A549 (cell line): Measurements from ENCODE around the gene PSPN. TPM values are rescaled to one million over a fixed set of nuclear protein-coding genes. Genes with fewer than 3 reads are reported as not detected.

ENCODE experiments used
- ATAC-seq, 2 experiments: fragments of 200-7000 bp in 1 of 2; fragments of >200 bp in 1 of 2; cut with Nextera tagmentation in 1 of 2; cut with Tn5 transposase in 1 of 2; 3 replicates each; pipeline versions ENCODE4 v1.8.0 to v1.9.1; 2018 to 2020; ENCODE audit warnings: mild to moderate bottlenecking in 1 of 2, moderate library complexity in 1 of 2
- CTCF ChIA-PET: fragments of 300-600 bp; sonication (Branson Sonifier 250); formaldehyde crosslinking; extraction: SDS; loops from one replicate; lab custom pipeline; 2021; ENCODE audit warnings: antibody characterized with exemption, inconsistent platforms; lab: Yijun Ruan, JAX
- POLR2A ChIA-PET: fragments of 350-600 bp; formaldehyde crosslinking; extraction: SDS; loops from one replicate; lab custom pipeline; 2021; ENCODE audit warnings: antibody characterized with exemption, inconsistent platforms; lab: Yijun Ruan, JAX
- DNase-seq, 2 experiments: peaks; one replicate each; pipeline versions ENCODE4 v3.0.0 to v3.0.0-alpha.2; 2011 to 2016; ENCODE audit warnings: low read depth in 1 of 2, low spot score in 1 of 2
- FAIRE-seq: peaks from 2 replicates; lab custom pipeline; 2011; peaks lifted over from hg19 to GRCh38; lab: Jason Lieb, UNC
- H3K27ac ChIP-seq, 2 experiments: fragments of >200 bp; sonication (Bioruptor Twin); formaldehyde crosslinking; 3 replicates each; pipeline ENCODE4 v1.5.1; 2016 to 2017
- H3K4me1 ChIP-seq: fragments of >200 bp; sonication (Bioruptor Twin); formaldehyde crosslinking; 3 replicates; pipeline ENCODE4 v1.6.1; 2016
- H3K4me2 ChIP-seq: fragments of >200 bp; sonication (Bioruptor Twin); formaldehyde crosslinking; 3 replicates; pipeline ENCODE4 v1.6.1; 2016
- H3K4me3 ChIP-seq: fragments of >200 bp; sonication (Bioruptor Twin); formaldehyde crosslinking; 3 replicates; pipeline ENCODE4 v1.5.1; 2016
- H3K9me3 ChIP-seq: fragments of >200 bp; sonication (Bioruptor Twin); formaldehyde crosslinking; 3 replicates; pipeline ENCODE4 v1.6.1; 2016
- CEBPB ChIP-seq, 2 experiments: fragments of >200 bp in 1 of 2; sonication (Bioruptor Twin) in 1 of 2; formaldehyde crosslinking in 1 of 2; IDR thresholded peaks; 2 replicates each; pipeline ENCODE4 v1.6.1; 2012 to 2016
- EP300 ChIP-seq, 2 experiments: fragments of >200 bp; sonication (Bioruptor Twin); formaldehyde crosslinking; IDR thresholded peaks; 2 replicates in 1 of 2; 3 replicates in 1 of 2; pipeline ENCODE4 v1.6.1; 2016 to 2017
- FOSB ChIP-seq: fragments of 250-450 bp; sonication (Bioruptor Pico); IDR thresholded peaks from 2 replicates; pipeline ENCODE4 v1.5.0; 2020; ENCODE audit warnings: mild to moderate bottlenecking, moderate library complexity
- FOSL2 ChIP-seq, 2 experiments: fragments of 450-650 bp in 1 of 2; fragments of >200 bp in 1 of 2; sonication (Bioruptor Twin) in 1 of 2; formaldehyde crosslinking; IDR thresholded peaks; 2 replicates each; pipeline versions ENCODE4 v1.5.0 to v1.6.1; 2016 to 2020; ENCODE audit warnings: mild to moderate bottlenecking in 1 of 2, moderate library complexity in 1 of 2
- GATA3 ChIP-seq: IDR thresholded peaks from 2 replicates; pipeline ENCODE4 v1.6.1; 2012; ENCODE audit warnings: borderline replicate concordance
- HOXA7 ChIP-seq: fragments of 250-450 bp; sonication (Bioruptor Pico); IDR thresholded peaks from 2 replicates; pipeline ENCODE4 v1.5.0; 2020; ENCODE audit warnings: mild to moderate bottlenecking, moderate library complexity
- HOXB13 ChIP-seq: fragments of 250-450 bp; sonication (Bioruptor Pico); IDR thresholded peaks from 2 replicates; pipeline ENCODE4 v1.5.0; 2020; ENCODE audit warnings: low read depth, mild to moderate bottlenecking, moderate library complexity
- HOXB5 ChIP-seq: fragments of 250-450 bp; sonication (Bioruptor Pico); IDR thresholded peaks from 2 replicates; pipeline ENCODE4 v1.5.0; 2020; ENCODE audit warnings: mild to moderate bottlenecking, moderate library complexity
- MAFK ChIP-seq: fragments of 450-650 bp; IDR thresholded peaks from 2 replicates; pipeline ENCODE4 v1.6.1; 2014; ENCODE audit not compliant: partially characterized antibody
- NPAS2 ChIP-seq: fragments of 250-450 bp; sonication (Bioruptor Pico); IDR thresholded peaks from 2 replicates; pipeline ENCODE4 v1.8.0; 2022; ENCODE audit warnings: mild to moderate bottlenecking, moderate library complexity, borderline replicate concordance
- NR3C1 ChIP-seq: fragments of >200 bp; sonication (Bioruptor Twin); formaldehyde crosslinking; IDR thresholded peaks from 3 replicates; pipeline ENCODE4 v1.6.1; 2017
- PHF8 ChIP-seq: fragments of 200-600 bp; sonication (generic); IDR thresholded peaks from 2 replicates; pipeline ENCODE4 v1.6.1; 2016; ENCODE audit warnings: low read depth, mild to moderate bottlenecking, antibody characterized with exemption, moderate library complexity, borderline replicate concordance
- RARB ChIP-seq: fragments of 250-450 bp; sonication (Bioruptor Pico); IDR thresholded peaks from 2 replicates; pipeline ENCODE4 v1.8.0; 2021; ENCODE audit warnings: mild to moderate bottlenecking, moderate library complexity
- RCOR1 ChIP-seq: fragments of 150-350 bp; IDR thresholded peaks from 2 replicates; pipeline ENCODE4 v1.6.1; 2014; ENCODE audit warnings: antibody characterized with exemption, low read length, low read depth
- TFCP2L1 ChIP-seq: fragments of 250-450 bp; sonication (Bioruptor Pico); IDR thresholded peaks from 2 replicates; pipeline ENCODE4 v1.5.0; 2021; ENCODE audit warnings: mild to moderate bottlenecking
- ZFP36 ChIP-seq: fragments of 450-650 bp; IDR thresholded peaks from 2 replicates; pipeline ENCODE4 v1.6.1; 2014; ENCODE audit warnings: borderline replicate concordance; ENCODE audit not compliant: partially characterized antibody
- WGBS: methylation state at CpG from one replicate; pipeline ENCODE4 v1.1.6; 2017; ENCODE audit errors: missing lambda C conversion rate; 5-methylcytosine and 5-hydroxymethylcytosine counted together
- polyA plus RNA-seq, 4 experiments: library from polyadenylated mRNA; depleted of rRNA in 3 of 4; stranded (reverse); fragments of >200 nt; fragmentation: RNase III in 1 of 4; extraction: RNeasy Plus Mini Kit Qiagen cat#74134 plus additional on column Dnase treatment in 1 of 4; gene quantifications; 2 replicates in 3 of 4; 3 replicates in 1 of 4; pipeline ENCODE4 v1.2.3, GENCODE V29; 2011 to 2017
- TF ChIP-seq, protein P1 (sequence below): IDR thresholded peaks from 2 replicates; pipeline ENCODE4 v1.6.1; 2012; ENCODE audit warnings: low read depth, borderline replicate concordance
- TF ChIP-seq, protein P2 (sequence below): fragments of >200 bp; sonication (Bioruptor Twin); formaldehyde crosslinking; IDR thresholded peaks from 3 replicates; pipeline ENCODE4 v1.6.1; 2016
- TF ChIP-seq, protein P3 (sequence below): fragments of 450-650 bp; IDR thresholded peaks from 2 replicates; pipeline ENCODE4 v1.6.1; 2014; ENCODE audit warnings: antibody characterized with exemption
- TF ChIP-seq, protein P4 (sequence below): IDR thresholded peaks from 2 replicates; pipeline ENCODE4 v1.6.1; 2012

PSPN gene
- polyA plus RNA-seq, 2 of the 4 experiments (the other 2 are of a cell fraction), result 0.34 to 0.71 TPM

DNA sequence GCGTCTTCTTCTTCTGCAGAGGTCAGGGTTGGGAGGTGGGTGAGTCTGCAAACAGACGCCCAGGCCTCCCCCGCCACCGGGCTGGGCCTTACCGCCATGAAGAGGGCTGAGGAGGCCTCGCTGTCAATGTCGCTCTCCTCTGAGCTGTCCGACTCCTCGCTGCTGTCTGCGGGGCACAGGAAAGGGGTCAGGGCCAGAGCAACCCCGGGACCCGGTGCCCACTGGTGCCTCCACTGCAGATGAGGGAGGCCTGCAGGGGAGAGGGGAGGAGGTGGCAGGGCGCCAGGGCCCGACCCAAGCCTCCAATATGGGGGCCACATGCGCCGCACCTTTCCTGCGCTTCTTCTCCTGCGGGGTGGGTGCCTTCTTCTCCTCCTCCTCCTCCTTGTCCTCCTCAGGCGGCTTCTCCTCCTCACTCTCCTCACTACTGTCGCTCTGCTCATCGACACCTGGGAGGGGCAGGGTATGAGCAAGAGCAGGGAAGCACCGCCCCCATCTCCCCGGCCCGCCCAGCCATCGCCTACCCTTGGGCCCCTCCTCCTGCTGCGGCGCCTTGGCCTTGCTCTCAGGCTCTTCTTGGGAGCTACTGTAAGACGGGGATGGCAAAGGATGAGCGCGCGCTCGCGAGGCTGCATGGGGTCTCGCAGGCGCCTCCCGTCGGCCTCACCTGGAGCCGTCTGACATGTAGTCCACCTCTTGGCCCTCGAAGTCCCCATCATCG is 5.5 kb upstream of the PSPN start (continued):
- TF ChIP-seq, protein P1, sequence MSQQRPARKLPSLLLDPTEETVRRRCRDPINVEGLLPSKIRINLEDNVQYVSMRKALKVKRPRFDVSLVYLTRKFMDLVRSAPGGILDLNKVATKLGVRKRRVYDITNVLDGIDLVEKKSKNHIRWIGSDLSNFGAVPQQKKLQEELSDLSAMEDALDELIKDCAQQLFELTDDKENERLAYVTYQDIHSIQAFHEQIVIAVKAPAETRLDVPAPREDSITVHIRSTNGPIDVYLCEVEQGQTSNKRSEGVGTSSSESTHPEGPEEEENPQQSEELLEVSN, result no peak

DNA sequence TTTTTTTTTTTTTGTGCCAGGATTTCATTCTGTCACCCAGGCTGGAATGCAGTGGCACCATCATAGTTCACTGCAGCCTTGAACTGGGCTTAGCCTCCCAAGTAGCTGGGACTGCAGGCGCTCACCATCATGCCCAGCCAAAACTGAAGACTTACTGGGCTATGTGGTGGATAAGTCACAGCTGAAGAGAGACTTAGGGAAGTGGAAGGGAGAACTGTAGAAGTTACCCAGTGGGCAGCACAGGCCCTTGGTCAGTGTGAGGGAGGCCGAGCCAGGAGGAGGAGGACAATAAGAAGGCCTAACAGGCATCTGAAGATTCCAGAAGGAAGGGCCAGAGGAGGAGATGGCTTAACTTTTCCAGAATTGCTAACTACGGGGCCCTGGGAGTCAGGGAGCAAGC is 4.0 kb upstream of the PSPN start:
- ChIA-PET CTCF (interaction anchor here (0.5 to 1.4 kb wide), 2 partner anchors 19 to 32 kb away, joined by 4 read pairs; no protein-coding TSS in a partner anchor), POLR2A (no interaction called here)
- Histone ChIP-seq H3K4me1 (no peaks in the 10 kb centered on the region), H3K27ac (no peak overlapping the region), H3K4me3 (no peak overlapping the region), H3K9me3 (no peaks in the 10 kb centered on the region), H3K4me2 (no peak overlapping the region)
- WGBS, result 97% methylated on average over 3 of the region's 3 CpGs
- no peak for ATAC-seq
- DNase-seq, result no peak
- TF ChIP-seq ZFP36 (no peak), CEBPB (IDR thresholded peaks at IDR 0.05) (no peak), HOXB5 (CRISPR knock-in tag) (no peak), RARB (no peak), NPAS2 (CRISPR knock-in tag) (no peak), HOXA7 (CRISPR knock-in tag) (no peak), HOXB13 (no peak), NR3C1 (no peak), FOSB (no peak), GATA3 (no peak), PHF8 (no peak)
- TF ChIP-seq, protein P2, sequence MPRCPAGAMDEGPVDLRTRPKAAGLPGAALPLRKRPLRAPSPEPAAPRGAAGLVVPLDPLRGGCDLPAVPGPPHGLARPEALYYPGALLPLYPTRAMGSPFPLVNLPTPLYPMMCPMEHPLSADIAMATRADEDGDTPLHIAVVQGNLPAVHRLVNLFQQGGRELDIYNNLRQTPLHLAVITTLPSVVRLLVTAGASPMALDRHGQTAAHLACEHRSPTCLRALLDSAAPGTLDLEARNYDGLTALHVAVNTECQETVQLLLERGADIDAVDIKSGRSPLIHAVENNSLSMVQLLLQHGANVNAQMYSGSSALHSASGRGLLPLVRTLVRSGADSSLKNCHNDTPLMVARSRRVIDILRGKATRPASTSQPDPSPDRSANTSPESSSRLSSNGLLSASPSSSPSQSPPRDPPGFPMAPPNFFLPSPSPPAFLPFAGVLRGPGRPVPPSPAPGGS, result no peak
- no peak for FAIRE-seq

DNA sequence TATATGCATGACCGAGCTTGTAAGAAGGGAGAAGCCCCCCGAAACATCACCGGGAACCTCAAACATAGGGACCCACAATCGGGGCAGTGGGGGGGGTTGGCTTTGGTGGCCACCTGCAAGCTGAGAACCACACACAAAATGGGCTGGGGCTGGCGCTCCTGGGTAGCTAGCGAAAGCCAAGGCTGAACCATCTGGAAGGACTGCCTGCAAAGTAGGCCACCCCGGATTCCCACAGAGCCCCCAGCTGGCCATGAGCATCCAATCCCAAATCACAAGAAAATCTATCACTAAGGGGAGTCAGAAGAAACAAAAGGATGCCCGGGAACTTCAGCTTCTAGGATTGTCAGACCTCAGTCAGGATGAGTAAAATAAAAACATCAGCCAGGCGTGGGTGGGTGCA is 2.8 kb upstream of the PSPN start:
- DNase-seq, result no peak
- Histone ChIP-seq H3K9me3 (no peaks in the 10 kb centered on the region), H3K27ac (no peak overlapping the region), H3K4me3 (no peak overlapping the region), H3K4me1 (peaks cover 7% of the 10 kb centered on the region; the same call in 2 of the 3 replicates), H3K4me2 (no peak overlapping the region)
- TF ChIP-seq HOXB13, result no peak
- TF ChIP-seq, protein P3, sequence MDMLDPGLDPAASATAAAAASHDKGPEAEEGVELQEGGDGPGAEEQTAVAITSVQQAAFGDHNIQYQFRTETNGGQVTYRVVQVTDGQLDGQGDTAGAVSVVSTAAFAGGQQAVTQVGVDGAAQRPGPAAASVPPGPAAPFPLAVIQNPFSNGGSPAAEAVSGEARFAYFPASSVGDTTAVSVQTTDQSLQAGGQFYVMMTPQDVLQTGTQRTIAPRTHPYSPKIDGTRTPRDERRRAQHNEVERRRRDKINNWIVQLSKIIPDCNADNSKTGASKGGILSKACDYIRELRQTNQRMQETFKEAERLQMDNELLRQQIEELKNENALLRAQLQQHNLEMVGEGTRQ, result no peak
- WGBS, result 94% methylated on average over 7 of the region's 9 CpGs
- CTCF ChIA-PET, result interaction anchor here (1.3 to 1.4 kb wide), 2 partner anchors 11 to 34 kb away, joined by 3 to 4 read pairs; no protein-coding TSS in a partner anchor
- POLR2A ChIA-PET, result no interaction called here
- FAIRE-seq, result no peak
- no peak for ATAC-seq

DNA sequence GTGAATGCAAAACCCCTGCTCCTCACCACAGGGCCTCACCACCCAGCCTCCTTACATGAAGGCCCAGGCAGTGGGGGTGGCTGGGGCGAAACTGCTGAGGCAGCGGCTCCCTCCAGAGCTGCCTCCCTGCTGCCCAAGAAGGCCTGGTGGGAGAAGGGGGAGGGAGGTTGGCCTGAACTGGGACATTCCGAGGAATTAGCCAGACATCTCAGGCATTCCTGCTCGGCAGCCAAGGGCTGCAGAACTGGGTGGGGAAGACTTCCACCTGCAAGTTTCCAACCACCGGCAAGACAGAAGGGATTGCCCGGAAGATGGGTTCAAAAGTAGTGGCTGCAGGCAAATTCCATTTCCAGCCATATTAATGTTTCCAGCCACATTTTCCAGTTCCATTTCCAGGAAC is 2.3 kb upstream of the PSPN start:
- H3K4me3 ChIP-seq, result no peak overlapping the region
- H3K4me2 ChIP-seq, result no peak overlapping the region
- WGBS, result 76% methylated on average over 4 of the region's 6 CpGs
- H3K27ac ChIP-seq, result no peak overlapping the region
- DNase-seq, result no peak
- ChIA-PET POLR2A (no interaction called here), CTCF (interaction anchor here (1.3 kb wide), 1 partner anchor 12 kb away, joined by 3 read pairs; no protein-coding TSS in a partner anchor)
- TF ChIP-seq MAFK, result peak; percentile 19
- TF ChIP-seq, protein P4, sequence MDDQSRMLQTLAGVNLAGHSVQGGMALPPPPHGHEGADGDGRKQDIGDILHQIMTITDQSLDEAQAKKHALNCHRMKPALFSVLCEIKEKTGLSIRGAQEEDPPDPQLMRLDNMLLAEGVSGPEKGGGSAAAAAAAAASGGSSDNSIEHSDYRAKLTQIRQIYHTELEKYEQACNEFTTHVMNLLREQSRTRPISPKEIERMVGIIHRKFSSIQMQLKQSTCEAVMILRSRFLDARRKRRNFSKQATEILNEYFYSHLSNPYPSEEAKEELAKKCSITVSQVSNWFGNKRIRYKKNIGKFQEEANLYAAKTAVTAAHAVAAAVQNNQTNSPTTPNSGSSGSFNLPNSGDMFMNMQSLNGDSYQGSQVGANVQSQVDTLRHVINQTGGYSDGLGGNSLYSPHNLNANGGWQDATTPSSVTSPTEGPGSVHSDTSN, result no peak
- no peak for TF ChIP-seq FOSL2 (IDR thresholded peaks at IDR 0.05)
- TF ChIP-seq FOSL2 (CRISPR knock-in tag; IDR thresholded peaks at IDR 0.05), result no peak
- TF ChIP-seq RCOR1, result no peak
- no peak for TF ChIP-seq EP300 (IDR thresholded peaks at IDR 0.05)
- TF ChIP-seq TFCP2L1 (CRISPR knock-in tag), result no peak
- H3K4me1 ChIP-seq, result peaks cover 7% of the 10 kb centered on the region; the same call in 2 of the 3 replicates
- no peak for FAIRE-seq
- no peak for ATAC-seq
- no peaks in the 10 kb centered on the region for H3K9me3 ChIP-seq
